ENCODE results near the gene NXPH3. TPM values are rescaled to one million over a fixed set of nuclear protein-coding genes. Genes with fewer than 3 reads are reported as not detected.

The NXPH3 gene
- total and polyA plus RNA-seq, 10 of the 15 experiments (the other 5 are each of a cell fraction or from before 2014, with no cell fraction given), result 0.08 to 0.35 (median 0.12) TPM; not detected in 2

DNA sequence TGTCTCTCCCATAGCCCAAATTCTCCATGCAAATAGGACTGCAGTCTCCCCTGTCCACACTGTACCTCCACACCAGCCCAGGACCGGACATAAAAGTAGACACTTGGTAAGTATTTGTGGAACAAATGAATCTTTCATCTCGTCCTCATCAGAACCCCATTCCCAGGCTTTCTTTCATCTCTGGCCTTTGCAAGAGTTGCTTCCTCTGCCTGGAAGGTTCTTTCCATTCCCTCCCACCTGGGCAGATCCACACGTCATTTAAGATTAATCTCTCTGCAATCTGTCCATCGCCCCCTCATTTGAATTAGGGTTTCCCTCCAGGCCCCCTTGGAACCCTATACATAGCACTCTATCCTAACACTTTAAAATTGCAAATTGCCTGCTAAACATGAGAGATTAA is 3.9 kb upstream of the NXPH3 start:
- Histone ChIP-seq H3K79me2 (ENCODE audit: control insufficient read depth, insufficient read depth, low read length) (no peaks in the 10 kb centered on the region), H3K4me3 (no peak overlapping the region), H3K36me3 (ENCODE audit: control insufficient read depth in 2 of 2, insufficient read depth in 2 of 2, low read length in 1 of 2) (no peaks in the 10 kb centered on the region), H3K4me2 (ENCODE audit: control insufficient read depth, insufficient read depth) (no peak overlapping the region), H3K9ac (ENCODE audit: control insufficient read depth, insufficient read depth, low read length) (no peak overlapping the region), H4K20me1 (ENCODE audit: control insufficient read depth, insufficient read depth) (no peaks in the 10 kb centered on the region), H2AFZ (ENCODE audit: control insufficient read depth, low read depth, low read length) (no peak overlapping the region), H3K4me1 (ENCODE audit: control insufficient read depth, insufficient read depth, low read length) (peaks cover 13% of the 10 kb centered on the region), H3K9me3 (replicated peaks; ENCODE audit: control insufficient read depth, insufficient read depth, low read length) (no peaks in the 10 kb centered on the region), H3K27ac (ENCODE audit: control insufficient read depth, insufficient read depth) (no peak overlapping the region), H3K27me3 (replicated peaks in 1 of 2; ENCODE audit: control insufficient read depth in 2 of 2, insufficient read depth in 2 of 2, low read length in 1 of 2) (peaks cover 2 to 3% of the 10 kb centered on the region in 2 experiments; a peak in 3 of 4 replicates)
- no TSS peak for BruUV-seq (replicated peaks)
- SMC1A ChIA-PET (ENCODE audit: uncharacterized antibody, unreplicated experiment), result interaction anchor here (0.7 to 8.5 kb wide), 3 partner anchors 104 to 1429 kb away, joined by 3 to 121 read pairs (median 3); no protein-coding TSS in a partner anchor
- DNase-seq (ENCODE audit: low read depth, low spot score), result no peak
- intact Hi-C loops (cut with micrococcal nuclease; ENCODE audit: unreplicated experiment), result no loop called here
- CTCF ChIA-PET, result interaction anchor here (0.7 to 17.8 kb wide), 14 partner anchors 14 to 289 kb away, joined by 3 to 483 read pairs (median 4); partner anchors contain the start of gene SLC35B1
- in situ Hi-C loops (cut with MboI), result loop anchor here (5.0 kb wide), 3 partner anchors 126 to 426 kb away; partner anchors contain the start of genes DLX3 and KAT7
- no peak for FAIRE-seq
- ATAC-seq, result no peak
- 8% methylated on average over 4 of the region's 4 CpGs for WGBS (ENCODE audit: insufficient coverage, insufficient replicate concordance, low lambda C conversion rate, missing lambda C conversion rate)
- RAD21 ChIA-PET (ENCODE audit: unreplicated experiment), result interaction anchor here (0.6 to 3.5 kb wide), 10 partner anchors 16 to 233 kb away, joined by 3 to 70 read pairs (median 4); no protein-coding TSS in a partner anchor
- TF ChIP-seq POU2F2 (IDR thresholded peaks at IDR 0.05; ENCODE audit: borderline replicate concordance, low read depth, low read length) (no peak), PAX8 (IDR thresholded peaks at IDR 0.05) (no peak), EGR1 (IDR thresholded peaks at IDR 0.05; ENCODE audit: borderline replicate concordance in 1 of 2, low read depth in 2 of 2, low read length in 2 of 2) (no peak), NRF1 (conservative IDR thresholded peaks at IDR 0.05; ENCODE audit: low read depth, low read length) (no peak), STAT1 (conservative IDR thresholded peaks at IDR 0.05) (no peak), ZNF217 (IDR thresholded peaks at IDR 0.05) (no peak), EZH2 (IDR thresholded peaks at IDR 0.05; ENCODE audit: borderline replicate concordance, control insufficient read depth, low read depth, low read length) (no peak), NBN (IDR thresholded peaks at IDR 0.05) (no peak), PML (IDR thresholded peaks at IDR 0.05; ENCODE audit: low read length) (no peak), SRF (IDR thresholded peaks at IDR 0.05; ENCODE audit: low read depth in 2 of 2, low read length in 2 of 2) (no peak), KLF5 (IDR thresholded peaks at IDR 0.05; ENCODE audit: partially characterized antibody) (no peak), GABPA (IDR thresholded peaks at IDR 0.05; ENCODE audit: low read depth) (no peak), HDAC2 (IDR thresholded peaks at IDR 0.05) (no peak), LARP7 (IDR thresholded peaks at IDR 0.05) (no peak), EED (IDR thresholded peaks at IDR 0.05; ENCODE audit: low read depth) (no peak), ZNF384 (IDR thresholded peaks at IDR 0.05; ENCODE audit: borderline replicate concordance, low read depth, low read length) (no peak)
- TF ChIP-seq, protein P1, sequence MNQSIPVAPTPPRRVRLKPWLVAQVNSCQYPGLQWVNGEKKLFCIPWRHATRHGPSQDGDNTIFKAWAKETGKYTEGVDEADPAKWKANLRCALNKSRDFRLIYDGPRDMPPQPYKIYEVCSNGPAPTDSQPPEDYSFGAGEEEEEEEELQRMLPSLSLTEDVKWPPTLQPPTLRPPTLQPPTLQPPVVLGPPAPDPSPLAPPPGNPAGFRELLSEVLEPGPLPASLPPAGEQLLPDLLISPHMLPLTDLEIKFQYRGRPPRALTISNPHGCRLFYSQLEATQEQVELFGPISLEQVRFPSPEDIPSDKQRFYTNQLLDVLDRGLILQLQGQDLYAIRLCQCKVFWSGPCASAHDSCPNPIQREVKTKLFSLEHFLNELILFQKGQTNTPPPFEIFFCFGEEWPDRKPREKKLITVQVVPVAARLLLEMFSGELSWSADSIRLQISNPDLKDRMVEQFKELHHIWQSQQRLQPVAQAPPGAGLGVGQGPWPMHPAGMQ (IDR thresholded peaks at IDR 0.05; ENCODE audit: borderline replicate concordance), result no peak
- TF ChIP-seq, protein P2, sequence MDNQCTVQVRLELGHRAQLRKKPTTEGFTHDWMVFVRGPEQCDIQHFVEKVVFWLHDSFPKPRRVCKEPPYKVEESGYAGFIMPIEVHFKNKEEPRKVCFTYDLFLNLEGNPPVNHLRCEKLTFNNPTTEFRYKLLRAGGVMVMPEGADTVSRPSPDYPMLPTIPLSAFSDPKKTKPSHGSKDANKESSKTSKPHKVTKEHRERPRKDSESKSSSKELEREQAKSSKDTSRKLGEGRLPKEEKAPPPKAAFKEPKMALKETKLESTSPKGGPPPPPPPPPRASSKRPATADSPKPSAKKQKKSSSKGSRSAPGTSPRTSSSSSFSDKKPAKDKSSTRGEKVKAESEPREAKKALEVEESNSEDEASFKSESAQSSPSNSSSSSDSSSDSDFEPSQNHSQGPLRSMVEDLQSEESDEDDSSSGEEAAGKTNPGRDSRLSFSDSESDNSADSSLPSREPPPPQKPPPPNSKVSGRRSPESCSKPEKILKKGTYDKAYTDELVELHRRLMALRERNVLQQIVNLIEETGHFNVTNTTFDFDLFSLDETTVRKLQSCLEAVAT (IDR thresholded peaks at IDR 0.05), result no peak
- POLR2A ChIA-PET, result no interaction called here

Data from GM12878 (cell line).